CD4-positive, alpha-beta T cell treated with Interleukin-17A for 1 hour (primary cell): Measurements from ENCODE around the gene CDCA5.

Experiments used
- DNase-seq: peaks from one replicate; pipeline ENCODE4 v3.0.0-alpha.2; 2020

The CDCA5 gene

DNA sequence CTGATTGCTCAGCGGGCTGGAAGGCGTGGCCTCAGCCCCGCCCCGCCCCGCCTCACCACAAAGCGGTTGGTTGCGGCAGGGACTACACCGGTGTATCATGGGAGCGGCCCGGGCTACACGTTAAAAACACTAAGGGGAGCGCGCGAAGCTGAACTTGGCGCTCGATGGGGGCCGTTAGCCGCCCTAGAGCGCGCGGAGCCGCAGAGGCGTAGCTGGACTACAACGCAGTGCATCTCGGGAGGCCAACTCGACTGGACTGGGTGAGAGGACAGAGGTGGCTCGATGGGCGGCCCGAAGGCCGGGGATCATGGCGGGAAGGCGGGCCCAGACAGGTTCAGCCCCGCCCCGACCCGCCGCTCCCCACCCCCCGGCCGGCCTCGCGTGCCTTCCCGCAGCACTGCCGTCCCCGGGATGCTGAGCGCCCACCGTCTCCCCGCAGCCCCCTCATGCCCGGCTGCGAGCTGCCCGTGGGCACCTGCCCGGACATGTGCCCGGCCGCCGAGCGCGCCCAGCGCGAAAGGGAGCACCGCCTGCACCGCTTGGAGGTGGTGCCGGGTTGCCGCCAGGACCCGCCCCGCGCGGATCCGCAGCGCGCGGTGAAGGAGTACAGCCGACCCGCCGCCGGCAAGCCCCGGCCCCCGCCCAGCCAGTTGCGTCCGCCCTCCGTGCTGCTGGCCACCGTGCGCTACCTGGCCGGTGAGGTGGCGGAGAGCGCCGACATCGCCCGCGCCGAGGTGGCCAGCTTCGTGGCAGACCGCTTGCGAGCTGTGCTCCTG is 42.8 kb downstream of the CDCA5 start, which contains the start of gene SAC3D1:
TSS of gene SAC3D1 (plus strand) at position 364 of the 776 bp plus-strand sequence. CDS start at position 447, 83 bp downstream.
- DNase-seq, result peak; percentile 92

DNA sequence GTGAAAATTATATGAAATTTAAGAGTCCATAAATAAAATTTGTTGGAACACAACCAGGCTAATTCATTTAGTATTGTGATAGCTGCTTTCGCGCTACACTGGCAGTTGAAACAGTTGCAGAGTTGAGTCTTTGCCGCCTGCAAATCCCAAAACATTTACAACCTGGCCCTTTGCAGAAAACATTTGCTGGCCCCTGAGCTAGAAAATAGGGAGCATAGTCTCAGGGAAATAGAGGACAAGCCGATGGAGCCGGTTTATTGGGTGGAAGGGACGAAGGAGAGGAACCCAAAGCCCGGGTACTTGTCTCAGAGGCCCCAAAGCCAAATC is 43.4 kb downstream of the CDCA5 start:
- DNase-seq, result no peak

DNA sequence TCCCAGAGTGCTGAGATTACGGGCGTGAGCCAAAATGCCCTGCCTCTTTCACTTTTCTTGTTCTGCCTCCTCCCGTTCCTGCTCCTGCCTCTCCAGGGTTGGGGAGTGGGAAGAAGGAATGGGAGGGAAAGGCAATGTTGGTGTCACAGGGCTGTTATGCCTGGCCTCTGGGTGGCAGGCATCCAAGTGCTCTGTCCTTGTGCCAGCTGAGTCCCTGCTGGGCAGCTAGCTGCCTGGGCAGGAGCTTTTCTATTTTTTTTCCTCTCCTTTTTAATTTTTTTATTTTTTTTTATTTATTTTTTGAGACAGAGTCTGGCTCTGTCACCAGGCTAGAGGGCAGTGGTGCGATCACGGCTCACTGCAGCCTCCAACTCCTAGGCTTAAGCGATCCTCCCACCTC is 46.9 kb downstream of the CDCA5 start:
- DNase-seq, result no peak

DNA sequence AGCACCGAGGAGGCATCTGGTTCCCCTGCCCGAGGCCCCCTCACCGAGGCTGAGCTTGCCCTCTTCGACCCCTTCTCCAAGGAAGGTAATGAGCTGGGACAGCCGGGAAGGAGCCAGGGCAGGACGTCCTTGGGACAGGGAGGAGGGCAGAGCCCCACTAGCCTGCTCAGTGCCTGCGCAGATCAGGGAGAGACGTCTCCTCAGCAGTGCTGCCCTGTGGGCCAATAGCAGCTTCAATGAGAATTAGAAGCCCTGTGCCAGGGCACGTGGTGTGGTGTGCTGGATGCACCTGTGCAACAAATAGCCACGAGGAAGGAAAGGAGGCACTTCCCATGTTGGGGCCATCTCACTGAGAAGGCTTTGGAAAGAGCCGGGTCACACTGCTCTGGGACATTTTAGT is 48.3 kb downstream of the CDCA5 start:
- DNase-seq, result no peak

DNA sequence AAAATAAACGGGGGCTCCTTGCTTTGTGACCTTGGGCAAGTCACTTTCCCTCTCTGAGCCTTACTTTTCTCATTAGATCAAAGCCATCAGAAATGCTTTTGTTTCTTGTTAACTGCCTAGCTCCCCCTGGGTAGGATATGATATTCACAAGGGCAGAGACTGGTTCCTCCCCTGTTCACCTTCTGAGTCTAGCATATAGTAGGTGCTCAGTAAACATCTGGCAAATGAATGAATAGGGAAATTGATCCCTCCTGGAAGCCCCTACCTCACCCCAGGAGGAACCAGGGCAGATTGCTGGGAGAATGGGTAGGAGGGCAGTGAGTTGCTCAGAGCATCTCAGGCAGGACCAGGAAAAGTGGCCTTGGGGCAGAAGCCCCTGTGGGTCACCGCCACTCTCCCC is 49.4 kb downstream of the CDCA5 start:
- no peak for DNase-seq

DNA sequence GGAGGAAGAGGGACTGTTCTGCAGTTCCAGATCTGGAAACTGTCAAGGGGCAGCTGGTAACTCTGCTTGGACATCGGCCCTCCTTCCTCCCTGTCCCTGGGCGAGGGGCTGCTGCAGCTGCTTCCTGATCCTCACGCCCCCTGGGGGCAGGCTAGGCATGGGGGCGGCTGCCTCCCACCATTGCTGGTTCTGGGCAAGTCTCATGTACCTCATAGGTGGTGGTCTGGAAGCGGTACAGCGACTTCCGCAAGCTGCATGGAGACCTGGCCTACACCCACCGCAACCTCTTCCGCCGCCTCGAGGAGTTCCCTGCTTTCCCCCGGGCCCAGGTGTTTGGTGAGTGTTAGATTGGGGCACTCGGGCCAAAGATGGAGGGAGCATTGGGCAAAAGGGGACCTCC is 51.6 kb downstream of the CDCA5 start:
- no peak for DNase-seq
